HepG2 (cell line): ENCODE measurements around the gene BCKDHA. TPM values are rescaled to one million over a fixed set of nuclear protein-coding genes. Genes with fewer than 3 reads are reported as not detected.

ENCODE experiments used
- ATAC-seq: fragments of 200-7000 bp; cut with Tn5 transposase; 3 replicates; pipeline ENCODE4 v1.9.1; 2020; ENCODE audit warnings: mild to moderate bottlenecking, moderate library complexity
- BruUV-seq: library from RNA; stranded (reverse); fragments of 400-500 nt; replicated peaks from 2 replicates; lab custom pipeline; 2021; lab: Mats Ljungman, UMichigan
- CTCF ChIA-PET: fragments of 300-600 bp; formaldehyde crosslinking; extraction: SDS; loops from one replicate; lab custom pipeline; 2021; ENCODE audit warnings: low total read pairs, inconsistent platforms, low intra/inter-chr PET ratio; lab: Yijun Ruan, JAX
- POLR2A ChIA-PET: fragments of 350-600 bp; sonication (Branson Sonifier 250); formaldehyde crosslinking; loops from one replicate; lab custom pipeline; 2020; ENCODE audit warnings: antibody characterized with exemption, inconsistent platforms; lab: Yijun Ruan, JAX
- DNase-seq: peaks from one replicate; pipeline ENCODE4 v3.0.0-alpha.2; 2015; ENCODE audit warnings: low spot score
- FAIRE-seq: peaks from 3 replicates; lab custom pipeline; 2011; peaks lifted over from hg19 to GRCh38; lab: Jason Lieb, UNC
- H2AFZ ChIP-seq: one replicate; pipeline ENCODE4 v1.6.1; 2011; ENCODE audit warnings: low read length, inconsistent platforms
- H3K27ac ChIP-seq: fragments of 300-600 bp; 3 replicates; pipeline ENCODE4 v1.8.0; 2011; ENCODE audit warnings: mixed run types, mild to moderate bottlenecking, mixed read lengths, low read length, inconsistent platforms; ENCODE audit not compliant: insufficient read depth; ENCODE audit errors: extremely low read length
- H3K27me3 ChIP-seq, 2 experiments: fragments of 200-600 bp in 1 of 2; 2 replicates in 1 of 2; 3 replicates in 1 of 2; pipeline versions ENCODE4 v1.6.0 to v1.8.0; 2011; ENCODE audit warnings: low read length in 2 of 2, mild to moderate bottlenecking in 2 of 2, moderate library complexity in 2 of 2, inconsistent platforms in 1 of 2; ENCODE audit not compliant: insufficient read depth in 2 of 2, control insufficient read depth in 1 of 2
- H3K36me3 ChIP-seq, 2 experiments: fragments of 200-600 bp in 1 of 2; replicated peaks in 1 of 2; 2 replicates in 1 of 2; 3 replicates in 1 of 2; pipeline versions ENCODE4 v1.5.1 to v1.8.0; 2011; ENCODE audit warnings: low read length in 2 of 2, inconsistent platforms in 1 of 2; ENCODE audit not compliant: insufficient read depth in 2 of 2, control insufficient read depth in 1 of 2
- H3K4me1 ChIP-seq: 2 replicates; pipeline ENCODE4 v1.5.1; 2012; ENCODE audit warnings: low read length, inconsistent platforms; ENCODE audit not compliant: insufficient read depth
- H3K4me2 ChIP-seq: 2 replicates; pipeline ENCODE4 v1.6.0; 2011; ENCODE audit warnings: low read depth, low read length, inconsistent platforms
- H3K4me3 ChIP-seq, 3 experiments: fragments of 200-600 bp in 1 of 3; sonication (generic), shearing (Covaris generic) in 1 of 3; replicated peaks in 1 of 3; 2 replicates each; pipeline ENCODE4 v1.5.1; 2011 to 2016; ENCODE audit warnings: low read length in 3 of 3, inconsistent platforms in 2 of 3, low read depth in 2 of 3, mild to moderate bottlenecking in 2 of 3, control low read depth in 1 of 3, mixed read lengths in 1 of 3; ENCODE audit not compliant: insufficient read depth in 1 of 3
- H3K79me2 ChIP-seq: one replicate; pipeline ENCODE4 v1.6.1; 2011; ENCODE audit warnings: low read length, inconsistent platforms; ENCODE audit not compliant: insufficient read depth
- H3K9ac ChIP-seq: 2 replicates; pipeline ENCODE4 v1.6.0; 2011; ENCODE audit warnings: mild to moderate bottlenecking, low read depth, low read length, inconsistent platforms; ENCODE audit not compliant: insufficient read depth
- H3K9me3 ChIP-seq: 2 replicates; pipeline ENCODE4 v1.5.1; 2012; ENCODE audit warnings: mild to moderate bottlenecking, low read length
- H4K20me1 ChIP-seq: 2 replicates; pipeline ENCODE4 v1.6.0; 2011; ENCODE audit warnings: inconsistent platforms, mild to moderate bottlenecking, low read length, moderate library complexity; ENCODE audit not compliant: insufficient read depth
- AKAP8 ChIP-seq: sonication (generic); formaldehyde crosslinking; IDR thresholded peaks from 2 replicates; pipeline ENCODE4 v1.5.1; 2020; ENCODE audit warnings: mild to moderate bottlenecking, missing genetic modification reagents
- ARHGAP35 ChIP-seq: sonication (generic); formaldehyde crosslinking; IDR thresholded peaks from 2 replicates; pipeline ENCODE4 v1.9.0; 2022; ENCODE audit warnings: mild to moderate bottlenecking, inconsistent platforms, moderate library complexity, missing genetic modification reagents, borderline replicate concordance
- ATF5 ChIP-seq: sonication (generic); formaldehyde crosslinking; IDR thresholded peaks from 2 replicates; pipeline ENCODE4 v1.4.0; 2020; ENCODE audit warnings: mild to moderate bottlenecking, low read depth, missing genetic modification reagents
- CEBPG ChIP-seq: IDR thresholded peaks from 2 replicates; pipeline ENCODE4 v1.6.1; 2016
- GZF1 ChIP-seq: sonication (generic); formaldehyde crosslinking; IDR thresholded peaks from 2 replicates; pipeline ENCODE4 v1.5.1; 2020; ENCODE audit warnings: mild to moderate bottlenecking, missing genetic modification reagents
- HOXA5 ChIP-seq: sonication (generic); formaldehyde crosslinking; IDR thresholded peaks from 2 replicates; pipeline ENCODE4 v1.4.0; 2020; ENCODE audit warnings: missing genetic modification reagents
- MTF2 ChIP-seq: sonication (generic); formaldehyde crosslinking; IDR thresholded peaks from 2 replicates; pipeline ENCODE4 v1.5.0; 2020; ENCODE audit warnings: missing genetic modification reagents, borderline replicate concordance
- NFE2 ChIP-seq: sonication (generic); formaldehyde crosslinking; IDR thresholded peaks from 2 replicates; pipeline ENCODE4 v1.4.0; 2020; ENCODE audit warnings: missing genetic modification reagents
- NONO ChIP-seq, 2 experiments: fragments of 450-650 bp in 1 of 2; sonication (generic) in 1 of 2; formaldehyde crosslinking in 1 of 2; IDR thresholded peaks in 1 of 2; conservative IDR thresholded peaks in 1 of 2; 2 replicates each; pipeline versions ENCODE4 v1.6.1 to v1.8.0; 2017 to 2022; ENCODE audit warnings: mild to moderate bottlenecking in 1 of 2, missing genetic modification reagents in 1 of 2, moderate library complexity in 1 of 2
- RARG ChIP-seq: sonication (generic); formaldehyde crosslinking; IDR thresholded peaks from 2 replicates; pipeline ENCODE4 v1.4.0; 2020; ENCODE audit warnings: low read depth, mild to moderate bottlenecking, missing genetic modification reagents
- ZBTB1 ChIP-seq: sonication (generic); formaldehyde crosslinking; IDR thresholded peaks from 2 replicates; pipeline ENCODE4 v1.4.0; 2020; ENCODE audit warnings: missing genetic modification reagents, borderline replicate concordance
- ZMYM3 ChIP-seq: sonication (generic); formaldehyde crosslinking; IDR thresholded peaks from 2 replicates; pipeline ENCODE4 v1.5.1; 2020; ENCODE audit warnings: mild to moderate bottlenecking, missing genetic modification reagents
- ZNF12 ChIP-seq: sonication (generic); formaldehyde crosslinking; IDR thresholded peaks from 2 replicates; pipeline ENCODE4 v1.5.0; 2020; ENCODE audit warnings: missing genetic modification reagents
- ZNF225 ChIP-seq: sonication (generic); formaldehyde crosslinking; IDR thresholded peaks from 2 replicates; pipeline ENCODE4 v1.4.0; 2020; ENCODE audit warnings: mild to moderate bottlenecking, missing genetic modification reagents
- ZNF296 ChIP-seq: sonication (generic); formaldehyde crosslinking; conservative IDR thresholded peaks from 2 replicates; pipeline ENCODE4 v1.5.0; 2020; ENCODE audit warnings: mild to moderate bottlenecking, missing genetic modification reagents
- ZNF326 ChIP-seq: sonication (generic); formaldehyde crosslinking; IDR thresholded peaks from 2 replicates; pipeline ENCODE4 v1.4.0; 2020; ENCODE audit warnings: missing genetic modification reagents, borderline replicate concordance
- ZNF414 ChIP-seq: sonication (generic); formaldehyde crosslinking; IDR thresholded peaks from 2 replicates; pipeline ENCODE4 v1.5.0; 2020; ENCODE audit warnings: missing genetic modification reagents
- ZNF703 ChIP-seq: sonication (generic); formaldehyde crosslinking; IDR thresholded peaks from 2 replicates; pipeline ENCODE4 v1.5.1; 2020; ENCODE audit warnings: missing genetic modification reagents, mild to moderate bottlenecking, moderate library complexity, borderline replicate concordance
- ZZZ3 ChIP-seq: sonication (generic); formaldehyde crosslinking; IDR thresholded peaks from 2 replicates; pipeline ENCODE4 v1.4.0; 2020; ENCODE audit warnings: missing genetic modification reagents, mild to moderate bottlenecking, borderline replicate concordance
- WGBS: methylation state at CpG from one replicate; pipeline ENCODE4 v1.1.6; 2017; ENCODE audit warnings: low lambda C conversion rate; 5-methylcytosine and 5-hydroxymethylcytosine counted together
- in situ Hi-C: cut with HindIII; loops from 2 replicates; pipeline ENCODE4 v1.10.0; 2017; ENCODE audit warnings: low pct_unique_long_range_greater_than_20kb; ENCODE audit not compliant: extremely low pct_ligation_motif_present
- intact Hi-C: fragments of 100-400 bp; cut with micrococcal nuclease; formaldehyde crosslinking; loops from one replicate; pipeline ENCODE4 v1.10.0; 2022; ENCODE audit not compliant: unreplicated experiment
- polyA plus RNA-seq, 8 experiments: library from polyadenylated mRNA; depleted of rRNA in 3 of 8; stranded (reverse) in 7 of 8; unstranded in 1 of 8; fragments of >200 nt; fragmentation: Illumina TruSeq in 4 of 8; extraction: Trizol in 4 of 8; gene quantifications; 2 replicates each; pipeline versions ENCODE4 v1.2.1 to v1.2.3, GENCODE V29; 2011 to 2016; ENCODE audit warnings: low read depth in 4 of 8, missing spikeins in 1 of 8, mixed read lengths in 1 of 8; ENCODE audit not compliant: insufficient read depth in 1 of 8
- total RNA-seq, 5 experiments: library from RNA; depleted of rRNA; stranded (reverse); fragments of >200 nt; fragmentation: Illumina TruSeq; extraction: Trizol; gene quantifications; 2 replicates each; pipeline ENCODE4 v1.2.3, GENCODE V29; 2016; ENCODE audit warnings: low read depth in 1 of 5

BCKDHA gene
- total and polyA plus RNA-seq, 2 of the 13 experiments (the other 11 are each of a cell fraction or from before 2014, with no cell fraction given): 11.8 to 31.5 TPM

- 100% methylated on average over 2 of the region's 9 CpGs for WGBS
- BruUV-seq: no TSS peak
These were observed 17.5 kb downstream of the BCKDHA start for GRCh38 chr19:41415154-41415571.

More at GRCh38 chr19:41415154-41415571, 17.5 kb downstream of the BCKDHA start:
- Histone ChIP-seq H3K9ac (no peak overlapping the region), H3K4me1 (peaks cover 9% of the 10 kb centered on the region), H3K27me3 (no peaks in the 10 kb centered on the region), H4K20me1 (no peaks in the 10 kb centered on the region), H3K9me3 (no peaks in the 10 kb centered on the region), H3K27ac (no peak overlapping the region), H3K79me2 (no peaks in the 10 kb centered on the region), H3K36me3 (peaks cover 15 to 29% of the 10 kb centered on the region in 2 experiments; a peak in 4 of 5 replicates), H2AFZ (no peak overlapping the region), H3K4me2 (no peak overlapping the region), H3K4me3 (no peak overlapping the region)
- FAIRE-seq (no peak), DNase-seq (no peak), ATAC-seq (no peak; the same call in 2 of the 3 replicates)
- ChIA-PET POLR2A (no interaction called here), CTCF (no interaction called here)
- intact Hi-C loops (no loop called here), in situ Hi-C loops (no loop called here)
- TF ChIP-seq GZF1 (CRISPR knock-in tag): no peak
- TF ChIP-seq ATF5 (CRISPR knock-in tag): no peak
- no peak for TF ChIP-seq ZNF414 (CRISPR knock-in tag)
- no peak for TF ChIP-seq ZZZ3
- TF ChIP-seq AKAP8 (CRISPR knock-in tag): no peak
- TF ChIP-seq HOXA5: no peak
- no peak for TF ChIP-seq ZNF326 (CRISPR knock-in tag)
- no peak for TF ChIP-seq RARG
- TF ChIP-seq MTF2 (CRISPR knock-in tag): no peak
- TF ChIP-seq ZNF12 (CRISPR knock-in tag): no peak
- TF ChIP-seq ARHGAP35: no peak
- no peak for TF ChIP-seq CEBPG (CRISPR knock-in tag)
- TF ChIP-seq ZMYM3: no peak
- no peak for TF ChIP-seq ZNF225 (CRISPR knock-in tag)
- TF ChIP-seq NONO (IDR thresholded peaks at IDR 0.05): no peak
- no peak for TF ChIP-seq NONO (CRISPR knock-in tag; conservative IDR thresholded peaks at IDR 0.05)
- no peak for TF ChIP-seq ZBTB1
- no peak for TF ChIP-seq NFE2 (CRISPR knock-in tag)
- TF ChIP-seq ZNF296 (CRISPR knock-in tag): no peak
- TF ChIP-seq ZNF703 (CRISPR knock-in tag): no peak
